ENCODE measurements around the gene CDK16. TPM values are rescaled to one million over a fixed set of nuclear protein-coding genes. Genes with fewer than 3 reads are reported as not detected.

Gene CDK16
- total and polyA plus RNA-seq, 2 of the 13 experiments (the other 11 are each of a cell fraction or from before 2014, with no cell fraction given): 64.5 to 225 TPM

GRCh38 chrX:47235691-47236103 is 17.2 kb downstream of the CDK16 start (continued):
- no peak for TF ChIP-seq ZBTB26 (CRISPR knock-in tag; IDR thresholded peaks at IDR 0.05; ENCODE audit: borderline replicate concordance)
- no peak for TF ChIP-seq ZNF564 (CRISPR knock-in tag; IDR thresholded peaks at IDR 0.05)
- no peak for TF ChIP-seq ZNF550 (CRISPR knock-in tag; IDR thresholded peaks at IDR 0.05; ENCODE audit: borderline replicate concordance)
- no peak for TF ChIP-seq GMEB2 (CRISPR knock-in tag; IDR thresholded peaks at IDR 0.05; ENCODE audit: low read depth)
- 0 out of 2 replicates have a peak, but pooled peaks have one; percentile 38 for TF ChIP-seq CEBPG (CRISPR knock-in tag; IDR thresholded peaks at IDR 0.05)
- no peak for TF ChIP-seq SIX4 (CRISPR knock-in tag; IDR thresholded peaks at IDR 0.05)
- no peak for TF ChIP-seq ZNF331 (CRISPR knock-in tag; IDR thresholded peaks at IDR 0.05)
- no peak for TF ChIP-seq ZNF275 (CRISPR knock-in tag; IDR thresholded peaks at IDR 0.05; ENCODE audit: borderline replicate concordance)
- TF ChIP-seq TCF12 (IDR thresholded peaks at IDR 0.05): no peak
- no peak for TF ChIP-seq TCF12 (CRISPR knock-in tag; IDR thresholded peaks at IDR 0.05)
- no peak for TF ChIP-seq SUZ12 (IDR thresholded peaks at IDR 0.05; ENCODE audit: low read depth, low read length)
- TF ChIP-seq ZNF282 (IDR thresholded peaks at IDR 0.05; ENCODE audit: partially characterized antibody): no peak
- TF ChIP-seq ZNF512B (CRISPR knock-in tag; IDR thresholded peaks at IDR 0.05; ENCODE audit: borderline replicate concordance): no peak
- TF ChIP-seq ZNF878 (CRISPR knock-in tag; IDR thresholded peaks at IDR 0.05): no peak
- no peak for TF ChIP-seq FOXP1 (IDR thresholded peaks at IDR 0.05)
- TF ChIP-seq FOXP1 (CRISPR knock-in tag; IDR thresholded peaks at IDR 0.05): no peak
- 0 out of 2 replicates have a peak, but pooled peaks have one; percentile 21 for TF ChIP-seq ATF1 (CRISPR knock-in tag; IDR thresholded peaks at IDR 0.05)
- peak; percentile 77 for TF ChIP-seq TCF7 (IDR thresholded peaks at IDR 0.05; ENCODE audit: low read depth)
- TF ChIP-seq SRSF1 (optimal IDR thresholded peaks at IDR 0.05; ENCODE audit: low read depth, low read length): no peak
- no peak for TF ChIP-seq ZNF749 (CRISPR knock-in tag; IDR thresholded peaks at IDR 0.05; ENCODE audit: borderline replicate concordance)
- TF ChIP-seq MTF2 (CRISPR knock-in tag; IDR thresholded peaks at IDR 0.05; ENCODE audit: borderline replicate concordance): no peak
- TF ChIP-seq HDAC2 (CRISPR knock-in tag; IDR thresholded peaks at IDR 0.05): 0 out of 2 replicates have a peak, but pooled peaks have one; percentile 31
- no peak for TF ChIP-seq ASH2L (IDR thresholded peaks at IDR 0.05; ENCODE audit: insufficient read length, low read depth, low read length)
- TF ChIP-seq ZNF274 (CRISPR knock-in tag; IDR thresholded peaks at IDR 0.05): no peak
- TF ChIP-seq ZSCAN21 (CRISPR knock-in tag; IDR thresholded peaks at IDR 0.05; ENCODE audit: borderline replicate concordance): no peak
- 0 out of 2 replicates have a peak, but pooled peaks have one; percentile 33 for TF ChIP-seq CBFB (CRISPR knock-in tag; IDR thresholded peaks at IDR 0.05)

Data from HepG2 (cell line).